ENCODE results near the gene MLLT3. TPM values are rescaled to one million over a fixed set of nuclear protein-coding genes. Genes with fewer than 3 reads are reported as not detected.

The MLLT3 gene
- total RNA-seq, 1 experiment from 2014 or later: 7.0 TPM

DNA sequence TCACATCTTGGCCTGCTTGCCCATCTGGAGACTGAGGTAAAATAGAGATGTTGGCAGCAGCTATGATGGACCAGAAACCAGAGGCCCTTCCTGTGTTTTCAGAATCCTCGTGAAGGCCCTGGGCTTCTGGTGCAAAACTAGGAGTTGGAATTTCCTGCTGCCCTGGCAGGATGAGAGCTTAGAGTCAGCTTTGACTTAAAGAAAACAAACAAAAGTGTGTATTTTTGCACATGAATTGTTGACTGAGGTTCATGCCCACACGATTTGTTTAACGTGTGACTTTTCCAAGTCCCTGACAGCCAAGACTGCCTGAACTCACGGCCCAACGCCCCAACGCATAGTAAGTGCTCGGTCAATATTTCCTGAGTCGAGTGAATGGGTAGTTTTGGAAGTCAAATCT is 303.1 kb downstream of the MLLT3 start:
- POLR2A ChIA-PET: no interaction called here
- Mint-ChIP-seq H3K4me1 (peaks cover 22% of the 10 kb centered on the region), H3K36me3 (peaks cover 5% of the 10 kb centered on the region; the same call in 1 of the 2 replicates), H3K27me3 (ENCODE audit: low read depth) (peaks cover 5% of the 10 kb centered on the region), H3K27ac (no peak overlapping the region), H3K9me3 (peaks cover 9% of the 10 kb centered on the region; the same call in 1 of the 2 replicates), H3K4me3 (no peak overlapping the region)
- no peak for DNase-seq (ENCODE audit: low spot score)
- CTCF ChIA-PET: no interaction called here
- no peak for ATAC-seq
- no peak for TF ChIP-seq ZNF263 (CRISPR knock-in tag; IDR thresholded peaks at IDR 0.05; ENCODE audit: low read depth)
- TF ChIP-seq EMX1 (CRISPR knock-in tag; IDR thresholded peaks at IDR 0.05): no peak
- no peak for TF ChIP-seq ZNF532 (CRISPR knock-in tag; IDR thresholded peaks at IDR 0.05; ENCODE audit: borderline replicate concordance)
- no peak for TF ChIP-seq CBFB (CRISPR knock-in tag; IDR thresholded peaks at IDR 0.05; ENCODE audit: low read depth)
- TF ChIP-seq ZNF219 (CRISPR knock-in tag; IDR thresholded peaks at IDR 0.05; ENCODE audit: borderline replicate concordance): no peak
- TF ChIP-seq ZNF138 (CRISPR knock-in tag; conservative IDR thresholded peaks at IDR 0.05): no peak
- no peak for TF ChIP-seq GABPB1 (CRISPR knock-in tag; IDR thresholded peaks at IDR 0.05)
- TF ChIP-seq, protein P1, sequence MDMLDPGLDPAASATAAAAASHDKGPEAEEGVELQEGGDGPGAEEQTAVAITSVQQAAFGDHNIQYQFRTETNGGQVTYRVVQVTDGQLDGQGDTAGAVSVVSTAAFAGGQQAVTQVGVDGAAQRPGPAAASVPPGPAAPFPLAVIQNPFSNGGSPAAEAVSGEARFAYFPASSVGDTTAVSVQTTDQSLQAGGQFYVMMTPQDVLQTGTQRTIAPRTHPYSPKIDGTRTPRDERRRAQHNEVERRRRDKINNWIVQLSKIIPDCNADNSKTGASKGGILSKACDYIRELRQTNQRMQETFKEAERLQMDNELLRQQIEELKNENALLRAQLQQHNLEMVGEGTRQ (CRISPR knock-in tag; IDR thresholded peaks at IDR 0.05): no peak
- no peak for TF ChIP-seq ZNF396 (CRISPR knock-in tag; IDR thresholded peaks at IDR 0.05; ENCODE audit: borderline replicate concordance)
- TF ChIP-seq ARID4B (CRISPR knock-in tag; IDR thresholded peaks at IDR 0.05; ENCODE audit: borderline replicate concordance): no peak
- TF ChIP-seq ESRRA (CRISPR knock-in tag; IDR thresholded peaks at IDR 0.05; ENCODE audit: borderline replicate concordance): no peak
- no peak for TF ChIP-seq ZNF317 (CRISPR knock-in tag; IDR thresholded peaks at IDR 0.05; ENCODE audit: borderline replicate concordance, low read depth)
- TF ChIP-seq IRF2 (CRISPR knock-in tag; IDR thresholded peaks at IDR 0.05; ENCODE audit: borderline replicate concordance, low read depth): no peak
- TF ChIP-seq CTCF (IDR thresholded peaks at IDR 0.05): no peak
- TF ChIP-seq, protein P2, sequence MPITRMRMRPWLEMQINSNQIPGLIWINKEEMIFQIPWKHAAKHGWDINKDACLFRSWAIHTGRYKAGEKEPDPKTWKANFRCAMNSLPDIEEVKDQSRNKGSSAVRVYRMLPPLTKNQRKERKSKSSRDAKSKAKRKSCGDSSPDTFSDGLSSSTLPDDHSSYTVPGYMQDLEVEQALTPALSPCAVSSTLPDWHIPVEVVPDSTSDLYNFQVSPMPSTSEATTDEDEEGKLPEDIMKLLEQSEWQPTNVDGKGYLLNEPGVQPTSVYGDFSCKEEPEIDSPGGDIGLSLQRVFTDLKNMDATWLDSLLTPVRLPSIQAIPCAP (CRISPR knock-in tag; IDR thresholded peaks at IDR 0.05): no peak
- TF ChIP-seq CDX4 (CRISPR knock-in tag; IDR thresholded peaks at IDR 0.05; ENCODE audit: borderline replicate concordance): no peak
